ENCODE data around the gene TOX3.

Gene TOX3

GRCh38 chr16:52436339-52437276 is 110.3 kb downstream of the TOX3 start:
- Histone ChIP-seq H3K27ac (ENCODE audit: low read depth, low read length) (no peak overlapping the region), H3K27me3 (ENCODE audit: low read length) (no peaks in the 10 kb centered on the region), H3K9me2 (replicated peaks; ENCODE audit: insufficient read depth, low read length) (no peaks in the 10 kb centered on the region), H2AFZ (ENCODE audit: low read depth, low read length, severe bottlenecking) (no peak overlapping the region), H3K4me3 (ENCODE audit: insufficient read depth, low read length, poor library complexity, severe bottlenecking) (no peak overlapping the region), H3K9me3 (ENCODE audit: insufficient read depth, low read length) (0 out of 2 replicates have a peak, but pooled peaks cover 3% of the 10 kb centered on the region), H3K9ac (ENCODE audit: low read length) (no peak overlapping the region), H3K4me2 (ENCODE audit: low read depth, low read length, poor library complexity, severe bottlenecking) (no peak overlapping the region), H3F3A (ENCODE audit: insufficient read depth) (no peaks in the 10 kb centered on the region), H4K20me1 (ENCODE audit: low read depth, low read length) (no peaks in the 10 kb centered on the region), H3K36me3 (ENCODE audit: low read length) (no peaks in the 10 kb centered on the region), H3K79me2 (ENCODE audit: insufficient read depth, low read length) (no peaks in the 10 kb centered on the region)
- no peak for TF ChIP-seq EZH2phosphoT487 (conservative IDR thresholded peaks at IDR 0.05; ENCODE audit: low read length)
- TF ChIP-seq, protein P1, sequence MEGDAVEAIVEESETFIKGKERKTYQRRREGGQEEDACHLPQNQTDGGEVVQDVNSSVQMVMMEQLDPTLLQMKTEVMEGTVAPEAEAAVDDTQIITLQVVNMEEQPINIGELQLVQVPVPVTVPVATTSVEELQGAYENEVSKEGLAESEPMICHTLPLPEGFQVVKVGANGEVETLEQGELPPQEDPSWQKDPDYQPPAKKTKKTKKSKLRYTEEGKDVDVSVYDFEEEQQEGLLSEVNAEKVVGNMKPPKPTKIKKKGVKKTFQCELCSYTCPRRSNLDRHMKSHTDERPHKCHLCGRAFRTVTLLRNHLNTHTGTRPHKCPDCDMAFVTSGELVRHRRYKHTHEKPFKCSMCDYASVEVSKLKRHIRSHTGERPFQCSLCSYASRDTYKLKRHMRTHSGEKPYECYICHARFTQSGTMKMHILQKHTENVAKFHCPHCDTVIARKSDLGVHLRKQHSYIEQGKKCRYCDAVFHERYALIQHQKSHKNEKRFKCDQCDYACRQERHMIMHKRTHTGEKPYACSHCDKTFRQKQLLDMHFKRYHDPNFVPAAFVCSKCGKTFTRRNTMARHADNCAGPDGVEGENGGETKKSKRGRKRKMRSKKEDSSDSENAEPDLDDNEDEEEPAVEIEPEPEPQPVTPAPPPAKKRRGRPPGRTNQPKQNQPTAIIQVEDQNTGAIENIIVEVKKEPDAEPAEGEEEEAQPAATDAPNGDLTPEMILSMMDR (IDR thresholded peaks at IDR 0.05; ENCODE audit: insufficient read depth, low read length, poor library complexity, severe bottlenecking): no peak

- H3K4me2 ChIP-seq (ENCODE audit: low read depth, low read length, poor library complexity, severe bottlenecking): no peak overlapping the region
- TF ChIP-seq EZH2phosphoT487 (conservative IDR thresholded peaks at IDR 0.05; ENCODE audit: low read length): no peak
- TF ChIP-seq, protein P1 (IDR thresholded peaks at IDR 0.05; ENCODE audit: insufficient read depth, low read length, poor library complexity, severe bottlenecking): no peak
- H3K9me3 ChIP-seq (ENCODE audit: insufficient read depth, low read length): no peaks in the 10 kb centered on the region
- no peak overlapping the region for H3K27ac ChIP-seq (ENCODE audit: low read depth, low read length)
- no peak overlapping the region for H3K9ac ChIP-seq (ENCODE audit: low read length)
- no peaks in the 10 kb centered on the region for H3K9me2 ChIP-seq (replicated peaks; ENCODE audit: insufficient read depth, low read length)
- no peak overlapping the region for H3K4me3 ChIP-seq (ENCODE audit: insufficient read depth, low read length, poor library complexity, severe bottlenecking)
- H3F3A ChIP-seq (ENCODE audit: insufficient read depth): no peaks in the 10 kb centered on the region
- H4K20me1 ChIP-seq (ENCODE audit: low read depth, low read length): no peaks in the 10 kb centered on the region
- no peaks in the 10 kb centered on the region for H3K36me3 ChIP-seq (ENCODE audit: low read length)
- H3K27me3 ChIP-seq (ENCODE audit: low read length): no peaks in the 10 kb centered on the region
- H3K79me2 ChIP-seq (ENCODE audit: insufficient read depth, low read length): no peaks in the 10 kb centered on the region
- no peak overlapping the region for H2AFZ ChIP-seq (ENCODE audit: low read depth, low read length, severe bottlenecking)
Measured at GRCh38 chr16:52434224-52434623, 112.7 kb downstream of the TOX3 start.

DNA sequence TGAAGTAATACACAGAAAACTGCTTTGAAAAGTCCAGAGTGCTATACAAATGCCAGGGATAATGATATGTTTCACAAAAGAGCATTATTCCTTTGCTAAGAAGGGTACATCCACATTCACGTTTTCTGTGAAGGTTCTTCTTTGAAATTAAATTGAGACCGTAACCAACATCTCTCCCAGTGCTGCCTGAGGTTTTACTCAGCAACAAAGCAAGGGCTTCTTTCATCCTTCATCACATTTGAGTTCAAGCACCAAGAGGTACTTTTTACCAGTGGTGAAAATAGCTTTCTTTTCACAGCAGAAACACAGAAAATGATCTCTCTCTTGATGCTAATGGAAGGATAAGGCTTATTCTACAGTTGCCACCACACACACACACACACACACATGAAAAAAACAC is 113.3 kb downstream of the TOX3 start:
- Histone ChIP-seq H3K27ac (ENCODE audit: low read depth, low read length) (no peak overlapping the region), H3K9me2 (replicated peaks; ENCODE audit: insufficient read depth, low read length) (no peaks in the 10 kb centered on the region), H3K4me2 (ENCODE audit: low read depth, low read length, poor library complexity, severe bottlenecking) (no peak overlapping the region), H3K9me3 (ENCODE audit: insufficient read depth, low read length) (no peaks in the 10 kb centered on the region), H3K4me3 (ENCODE audit: insufficient read depth, low read length, poor library complexity, severe bottlenecking) (no peak overlapping the region), H3K79me2 (ENCODE audit: insufficient read depth, low read length) (no peaks in the 10 kb centered on the region), H2AFZ (ENCODE audit: low read depth, low read length, severe bottlenecking) (no peak overlapping the region), H4K20me1 (ENCODE audit: low read depth, low read length) (no peaks in the 10 kb centered on the region), H3K27me3 (ENCODE audit: low read length) (no peaks in the 10 kb centered on the region), H3F3A (ENCODE audit: insufficient read depth) (no peaks in the 10 kb centered on the region), H3K9ac (ENCODE audit: low read length) (no peak overlapping the region), H3K36me3 (ENCODE audit: low read length) (no peaks in the 10 kb centered on the region)
- TF ChIP-seq, protein P1 (IDR thresholded peaks at IDR 0.05; ENCODE audit: insufficient read depth, low read length, poor library complexity, severe bottlenecking): no peak
- no peak for TF ChIP-seq EZH2phosphoT487 (conservative IDR thresholded peaks at IDR 0.05; ENCODE audit: low read length)

Data from SU-DHL-6 (cell line).